HG03469 (cell line): ENCODE measurements around the gene CFAP61.

ENCODE experiments used
- ATAC-seq: cut with Tn5 transposase; IDR thresholded peaks from one replicate; pipeline ENCODE4 v1.9.1; 2021; ENCODE audit warnings: mild to moderate bottlenecking, moderate library complexity, moderate number of reproducible peaks; ENCODE audit not compliant: unreplicated experiment

The CFAP61 gene

DNA sequence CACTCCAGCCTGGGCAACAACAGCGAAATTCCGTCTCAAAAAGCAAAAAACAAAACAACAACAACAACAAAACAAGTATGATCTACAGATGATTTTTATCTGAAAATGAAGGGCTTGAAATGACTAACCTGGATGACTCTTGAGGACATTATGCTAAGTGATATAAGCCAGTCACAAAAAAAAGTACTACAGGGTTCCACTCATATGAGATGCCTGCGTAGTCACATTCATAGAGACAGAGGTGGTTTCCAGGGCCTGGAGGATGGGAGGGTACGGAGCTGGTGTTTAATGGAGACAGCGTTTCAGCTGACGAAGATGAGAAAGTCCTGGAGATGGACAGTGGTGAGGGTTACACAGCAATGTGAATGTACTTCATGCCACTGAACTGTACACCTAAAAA lies 307.3 kb downstream of the CFAP61 start:
- ATAC-seq, result no peak

DNA sequence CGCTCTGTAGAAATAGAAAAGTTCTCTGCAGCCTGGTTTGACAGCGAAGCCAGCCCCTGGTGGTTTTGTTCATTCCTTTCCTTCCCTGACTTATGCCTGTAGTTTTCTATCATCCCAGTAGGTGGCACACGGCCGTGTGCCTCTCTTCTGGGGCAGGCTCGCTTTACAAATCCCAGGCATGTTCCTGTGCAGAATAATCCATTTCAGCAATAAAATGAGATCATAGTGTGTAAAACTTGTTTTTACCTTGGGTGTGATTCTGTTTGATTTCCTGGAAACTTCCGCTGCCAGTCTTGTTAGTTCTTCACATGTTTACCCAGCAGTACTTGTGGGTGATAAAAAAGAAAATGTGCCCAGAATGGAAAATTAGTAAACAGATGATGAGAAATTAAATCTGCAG lies 308.1 kb downstream of the CFAP61 start:
- ATAC-seq, result no peak

DNA sequence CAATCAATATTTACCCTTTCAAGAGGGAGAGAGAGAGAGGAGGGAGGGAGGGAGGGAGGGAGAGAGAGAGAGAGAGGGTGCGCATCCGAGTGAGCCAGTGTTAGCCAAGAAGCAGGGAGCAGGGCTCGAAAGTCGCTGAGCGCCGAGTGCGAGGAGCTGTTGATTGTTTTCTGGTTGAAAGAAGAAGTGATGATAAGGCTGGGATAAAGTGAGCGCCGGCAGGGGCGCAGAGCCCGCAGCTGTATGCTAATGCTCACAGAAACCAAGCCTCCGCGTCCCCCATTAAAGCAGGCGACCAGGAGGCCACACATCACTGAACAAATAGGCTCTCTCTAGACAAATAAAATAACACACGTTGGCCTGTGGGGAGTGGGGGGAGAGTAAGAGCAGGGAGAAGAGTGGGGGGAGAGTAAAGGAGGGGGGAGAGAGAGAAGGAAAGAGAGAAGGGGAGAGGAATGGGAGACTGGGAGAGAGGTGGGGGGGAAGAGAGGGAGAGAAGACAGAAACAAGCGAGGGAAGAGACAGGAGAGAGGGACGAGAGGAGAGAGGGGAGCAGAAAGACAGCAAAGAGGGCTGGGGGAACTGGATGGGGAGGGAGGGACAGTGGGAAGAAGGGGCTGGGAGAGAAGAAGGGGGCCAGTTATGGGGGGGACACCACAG lies 310.6 kb downstream of the CFAP61 start:
- ATAC-seq, result no peak

DNA sequence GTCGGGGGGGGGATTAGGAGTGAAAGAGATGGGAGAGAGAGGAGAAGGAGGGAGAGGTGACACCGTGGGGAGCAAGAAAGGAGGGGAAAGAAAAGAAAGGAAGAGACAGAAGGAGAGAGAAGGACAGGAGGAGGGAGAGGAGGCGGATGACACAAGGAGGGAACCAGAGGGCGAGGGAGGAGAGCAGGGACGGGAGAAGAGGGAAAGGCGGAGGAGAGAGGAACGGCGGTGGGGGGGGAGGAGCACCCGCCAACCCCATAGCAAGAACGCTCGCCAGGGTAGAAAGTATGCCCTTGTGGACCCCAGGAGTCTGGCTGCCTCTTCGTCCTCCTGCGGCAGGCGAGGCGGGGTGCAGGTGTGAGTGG lies 311.1 kb downstream of the CFAP61 start:
- no peak for ATAC-seq

DNA sequence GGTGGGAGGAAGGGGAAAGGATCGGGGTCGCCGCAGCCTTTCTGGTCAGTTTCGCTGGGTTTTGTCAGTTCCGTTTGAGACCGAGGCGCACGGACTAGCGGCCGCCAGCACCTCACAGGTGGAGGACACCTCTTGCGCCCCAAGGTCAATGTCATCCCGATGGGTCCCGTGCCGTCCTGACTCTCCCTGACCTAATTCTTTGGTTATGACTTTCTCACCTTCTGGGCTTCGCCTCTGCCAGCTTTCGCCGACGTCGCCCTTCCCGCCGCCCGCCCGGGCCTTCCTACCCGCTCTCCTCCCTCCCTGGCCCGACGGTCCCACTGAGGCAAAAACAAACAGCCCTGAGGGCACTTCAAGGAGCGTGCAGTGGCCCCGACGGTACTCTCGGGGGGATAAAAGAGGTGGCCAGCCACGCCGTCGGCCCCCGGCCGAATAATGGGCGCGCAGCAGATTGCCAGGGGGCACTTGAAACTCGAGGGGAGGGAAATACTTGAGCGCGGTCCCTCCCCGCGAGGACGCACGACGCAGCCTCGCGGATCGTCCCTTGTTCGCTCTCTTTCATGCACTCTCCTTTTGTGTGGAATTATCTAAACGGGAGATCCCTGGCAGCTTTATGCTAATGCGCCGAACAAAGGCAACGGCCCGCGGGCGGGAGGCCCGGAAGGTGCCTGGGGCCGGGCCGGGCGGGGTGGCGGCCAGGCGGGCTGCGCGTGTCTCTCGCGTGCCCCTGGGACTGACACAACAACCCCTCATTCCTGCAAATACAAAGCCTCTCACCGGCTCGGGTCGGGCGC lies 311.7 kb downstream of the CFAP61 start:
- no peak for ATAC-seq

DNA sequence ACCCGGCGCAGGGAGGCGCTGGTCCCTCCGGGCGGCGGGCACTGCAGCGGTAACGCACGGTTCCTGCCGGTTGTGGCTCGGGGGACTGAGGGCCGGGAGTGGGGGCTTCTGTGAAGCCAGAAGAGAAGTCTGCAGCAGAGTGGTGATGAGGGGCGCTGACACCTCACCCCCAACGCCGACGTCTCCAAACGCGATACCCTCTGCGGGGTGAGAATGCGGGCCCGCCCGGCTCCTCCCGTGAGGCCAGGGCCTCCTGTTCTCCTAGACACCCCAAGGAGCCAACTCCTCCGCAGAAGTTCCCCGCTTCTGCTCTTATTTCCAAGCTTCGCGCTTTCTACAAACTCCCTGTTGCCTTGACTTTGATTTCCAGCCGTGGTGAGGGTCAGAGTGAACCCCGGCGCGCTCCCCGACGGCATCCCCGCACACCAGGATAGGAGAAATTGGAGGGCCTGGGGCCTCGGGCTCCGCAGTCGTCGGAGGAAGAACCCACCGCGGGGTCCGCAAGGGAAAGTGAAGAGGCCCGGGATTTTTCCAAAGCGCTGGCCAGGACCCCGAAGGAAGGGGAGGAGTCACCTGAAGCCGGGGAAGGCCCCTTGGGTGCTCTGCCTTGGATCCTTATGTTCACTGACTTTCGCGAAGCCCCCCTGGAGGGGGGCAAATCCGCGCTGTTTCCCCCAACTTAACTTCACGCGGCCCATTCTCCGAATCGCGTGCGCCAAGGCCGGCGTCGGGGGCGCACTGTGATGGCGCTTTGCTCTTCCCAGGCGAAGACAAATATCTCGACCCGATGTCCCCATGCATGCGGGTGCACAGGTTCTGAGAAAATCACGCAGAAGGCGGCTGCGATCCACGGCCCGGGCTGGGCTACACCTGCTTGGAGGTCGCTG lies 312.5 kb downstream of the CFAP61 start:
- no peak for ATAC-seq

DNA sequence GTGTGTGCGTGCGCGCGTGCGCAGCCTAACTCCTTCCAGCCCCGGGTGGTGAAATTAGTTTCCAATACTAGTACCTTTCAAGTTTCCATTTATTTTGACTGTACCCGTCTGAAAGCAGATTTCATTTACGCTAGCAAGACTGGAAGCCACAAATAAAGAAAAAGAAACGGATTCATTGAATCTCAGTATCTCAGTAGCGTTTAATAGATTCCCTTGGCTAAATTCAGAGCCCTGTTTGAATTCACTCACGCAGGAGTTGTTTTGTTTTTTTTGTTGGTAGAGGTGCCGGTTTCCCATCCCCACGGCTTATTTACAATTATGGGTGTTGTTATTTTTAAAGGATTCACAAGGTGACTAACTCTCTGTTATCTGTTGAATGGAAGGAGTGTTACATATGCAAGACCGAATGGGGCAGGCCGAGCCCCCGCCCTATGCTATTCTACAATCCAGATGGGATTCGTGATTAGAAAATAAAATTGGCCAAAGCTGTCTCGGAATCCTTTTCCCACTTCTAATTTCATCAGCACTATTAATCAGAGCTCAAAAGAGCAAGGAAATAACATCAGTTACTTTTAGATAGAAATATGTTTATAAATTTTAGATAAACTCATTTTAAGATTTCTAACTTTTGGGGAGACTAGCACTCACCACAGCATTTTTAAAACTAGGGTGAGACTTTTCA lies 313.3 kb downstream of the CFAP61 start:
- ATAC-seq, result no peak

DNA sequence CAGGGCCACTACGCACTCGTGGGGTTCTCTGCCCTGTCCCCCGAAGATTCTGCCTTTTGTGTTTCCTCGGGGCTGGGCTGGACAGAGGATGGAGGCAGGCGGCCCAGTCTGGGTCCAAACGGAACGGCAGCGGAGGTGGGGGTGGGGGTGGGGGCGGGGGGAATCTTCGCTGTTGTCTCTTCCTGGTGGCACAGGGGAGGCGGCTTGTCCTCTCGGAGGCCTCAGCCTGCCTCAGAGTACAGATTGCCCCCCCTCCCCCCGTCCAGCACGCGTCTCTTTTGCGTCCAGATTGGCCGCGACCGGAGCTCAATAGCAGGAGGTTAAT lies 314.2 kb downstream of the CFAP61 start:
- no peak for ATAC-seq

DNA sequence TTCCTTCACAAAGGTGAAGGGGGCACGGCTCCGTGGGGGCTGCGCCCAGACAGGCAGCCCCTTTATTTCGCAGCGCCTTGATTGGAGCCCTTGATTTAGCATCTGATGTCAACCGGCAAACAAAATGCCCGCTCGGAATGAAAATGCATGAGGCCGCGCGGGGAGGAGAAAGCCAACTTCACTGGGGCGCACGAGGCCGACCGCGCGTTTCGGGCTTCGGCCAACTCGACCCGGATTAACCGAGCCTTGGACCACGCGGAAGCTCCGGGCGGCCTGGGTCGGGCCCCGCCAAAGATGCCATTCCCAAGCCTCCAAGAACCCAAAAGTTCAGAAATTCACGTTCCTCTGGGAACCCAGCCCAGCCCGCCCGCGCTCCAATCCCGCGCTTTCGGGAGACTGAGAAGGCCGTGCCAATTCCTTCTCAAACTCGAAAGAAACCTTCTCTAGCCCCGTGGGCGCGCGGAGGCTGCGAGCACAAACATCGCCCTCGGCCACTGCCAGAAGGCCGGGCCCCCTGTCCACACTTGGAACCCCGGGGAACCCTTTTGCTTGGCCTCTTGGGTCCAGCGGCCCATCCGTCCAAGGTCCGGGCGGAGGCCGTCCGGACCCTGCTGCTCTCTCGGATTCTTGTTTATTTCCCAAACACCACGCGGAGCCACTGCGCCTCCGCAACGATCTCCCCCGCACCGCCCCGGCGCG lies 314.7 kb downstream of the CFAP61 start:
- ATAC-seq, result no peak

DNA sequence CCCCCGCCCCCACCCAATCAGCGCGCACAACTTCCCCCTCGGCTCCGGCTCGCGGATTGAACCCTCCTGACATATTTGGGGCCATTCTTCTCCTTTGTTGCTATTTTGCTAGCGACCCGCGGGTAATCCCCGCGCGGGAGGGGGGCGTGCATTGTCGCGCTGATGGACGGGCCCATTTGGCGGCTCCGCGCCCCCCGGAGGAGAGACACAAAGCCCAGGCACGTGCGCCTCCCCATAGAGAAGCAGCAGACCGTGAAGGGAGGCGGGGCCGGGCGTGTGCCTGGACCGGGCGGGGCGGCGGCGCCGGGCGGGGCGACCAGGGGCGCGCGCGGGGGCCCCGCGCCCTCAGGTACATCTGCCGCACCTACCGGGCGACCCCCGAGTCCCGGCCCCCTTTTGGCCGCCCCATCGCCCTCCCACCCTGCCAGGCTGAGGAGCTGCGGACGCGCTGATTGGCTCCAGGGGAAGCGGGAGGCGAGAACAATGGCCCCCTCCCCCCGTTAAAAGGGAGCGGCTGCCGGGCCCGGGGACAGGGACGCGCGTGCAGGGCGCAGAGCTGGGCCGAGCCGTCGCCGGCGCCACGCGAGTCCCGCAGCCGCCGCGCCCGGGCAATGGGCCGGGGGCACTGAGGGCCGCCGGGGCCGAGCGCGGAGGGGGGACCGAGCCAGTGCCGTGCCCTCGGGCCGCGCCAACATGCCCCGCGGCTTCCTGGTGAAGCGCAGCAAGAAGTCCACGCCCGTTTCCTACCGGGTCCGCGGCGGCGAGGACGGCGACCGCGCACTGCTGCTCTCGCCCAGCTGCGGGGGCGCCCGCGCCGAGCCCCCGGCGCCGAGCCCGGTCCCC lies 315.5 kb downstream of the CFAP61 start, which contains the start of gene INSM1:
Gene INSM1 (plus strand): TSS at position 530 of the 843 bp plus-strand sequence. CDS start 164 bp downstream, at position 694.
- ATAC-seq, result no peak

DNA sequence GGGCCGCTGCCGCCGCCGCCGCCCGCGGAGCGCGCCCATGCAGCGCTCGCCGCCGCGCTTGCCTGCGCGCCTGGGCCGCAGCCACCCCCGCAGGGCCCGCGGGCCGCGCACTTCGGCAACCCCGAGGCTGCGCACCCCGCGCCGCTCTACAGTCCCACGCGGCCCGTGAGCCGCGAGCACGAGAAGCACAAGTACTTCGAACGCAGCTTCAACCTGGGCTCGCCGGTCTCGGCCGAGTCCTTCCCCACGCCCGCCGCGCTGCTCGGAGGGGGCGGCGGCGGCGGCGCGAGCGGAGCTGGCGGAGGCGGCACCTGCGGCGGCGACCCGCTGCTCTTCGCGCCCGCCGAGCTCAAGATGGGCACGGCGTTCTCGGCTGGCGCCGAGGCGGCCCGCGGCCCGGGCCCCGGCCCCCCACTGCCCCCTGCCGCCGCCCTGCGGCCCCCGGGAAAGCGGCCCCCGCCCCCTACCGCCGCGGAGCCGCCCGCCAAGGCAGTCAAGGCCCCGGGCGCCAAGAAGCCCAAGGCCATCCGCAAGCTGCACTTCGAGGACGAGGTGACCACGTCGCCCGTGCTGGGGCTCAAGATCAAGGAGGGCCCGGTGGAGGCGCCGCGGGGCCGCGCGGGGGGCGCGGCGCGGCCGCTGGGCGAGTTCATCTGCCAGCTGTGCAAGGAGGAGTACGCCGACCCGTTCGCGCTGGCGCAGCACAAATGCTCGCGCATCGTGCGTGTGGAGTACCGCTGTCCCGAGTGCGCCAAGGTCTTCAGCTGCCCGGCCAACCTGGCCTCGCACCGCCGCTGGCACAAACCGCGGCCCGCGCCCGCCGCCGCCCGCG lies 316.3 kb downstream of the CFAP61 start:
- no peak for ATAC-seq

DNA sequence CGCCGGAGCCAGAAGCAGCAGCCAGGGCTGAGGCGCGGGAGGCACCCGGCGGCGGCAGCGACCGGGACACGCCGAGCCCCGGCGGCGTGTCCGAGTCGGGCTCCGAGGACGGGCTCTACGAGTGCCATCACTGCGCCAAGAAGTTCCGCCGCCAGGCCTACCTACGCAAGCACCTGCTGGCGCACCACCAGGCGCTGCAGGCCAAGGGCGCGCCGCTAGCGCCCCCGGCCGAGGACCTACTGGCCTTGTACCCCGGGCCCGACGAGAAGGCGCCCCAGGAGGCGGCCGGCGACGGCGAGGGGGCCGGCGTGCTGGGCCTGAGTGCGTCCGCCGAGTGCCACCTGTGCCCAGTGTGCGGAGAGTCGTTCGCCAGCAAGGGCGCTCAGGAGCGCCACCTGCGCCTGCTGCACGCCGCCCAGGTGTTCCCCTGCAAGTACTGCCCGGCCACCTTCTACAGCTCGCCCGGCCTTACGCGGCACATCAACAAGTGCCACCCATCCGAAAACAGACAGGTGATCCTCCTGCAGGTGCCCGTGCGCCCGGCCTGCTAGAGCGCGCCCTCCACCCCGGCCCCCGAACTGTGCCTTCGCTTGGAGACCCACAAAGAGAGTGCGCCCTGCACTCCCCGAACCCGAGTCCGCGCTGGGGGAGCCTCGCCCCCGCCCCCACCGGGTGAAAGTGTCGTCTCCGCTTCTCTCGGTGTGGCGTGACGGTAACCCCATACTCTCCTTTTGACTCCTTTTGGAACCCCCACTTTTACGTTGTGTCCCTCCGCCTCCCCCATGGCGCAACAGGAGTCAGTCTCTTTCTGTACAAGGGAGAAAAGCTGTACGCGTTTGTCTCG lies 317.1 kb downstream of the CFAP61 start:
- ATAC-seq, result no peak

DNA sequence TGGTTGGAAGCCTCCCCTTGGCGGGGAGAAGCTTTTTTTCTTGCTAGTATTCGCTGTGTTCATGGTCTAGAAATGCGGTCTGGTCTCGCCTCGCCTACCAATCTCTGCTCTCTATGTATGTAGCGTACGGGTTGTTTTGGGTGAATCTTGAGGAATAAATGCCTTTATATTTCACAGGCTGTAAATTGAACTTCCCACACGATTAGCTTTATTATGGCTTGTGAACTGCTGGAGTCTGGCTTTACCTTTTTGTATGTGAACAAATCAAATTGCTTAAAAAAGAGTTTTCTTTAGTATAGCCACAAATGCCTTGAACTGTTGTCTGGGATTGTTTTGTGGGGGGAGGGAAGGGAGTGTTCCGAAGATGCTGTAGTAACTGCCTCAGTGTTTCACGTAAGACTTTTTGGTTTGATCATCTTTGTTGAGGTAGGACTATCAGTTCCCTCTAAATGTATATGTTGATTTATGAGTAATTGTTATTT lies 317.8 kb downstream of the CFAP61 start:
- ATAC-seq, result no peak

DNA sequence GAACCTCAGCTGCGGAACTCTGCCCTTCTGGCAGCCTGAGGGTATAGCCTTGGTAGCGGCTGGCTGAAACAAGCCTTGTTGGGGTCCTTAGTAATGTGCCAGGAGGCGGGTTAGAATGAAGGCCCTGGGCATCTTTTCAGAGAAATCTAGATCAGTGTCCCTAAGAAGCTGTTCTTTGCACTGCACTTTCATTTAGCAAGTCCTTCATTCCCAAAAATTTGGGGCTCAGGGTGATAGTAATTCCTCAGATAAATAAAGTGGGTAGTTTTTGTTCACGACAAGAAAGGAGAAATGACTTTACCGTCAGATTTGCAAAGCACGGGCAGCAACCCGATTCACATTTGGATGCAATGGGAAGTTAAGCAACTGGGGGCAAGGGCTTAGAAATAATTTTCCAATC lies 318.8 kb downstream of the CFAP61 start:
- ATAC-seq, result no peak

DNA sequence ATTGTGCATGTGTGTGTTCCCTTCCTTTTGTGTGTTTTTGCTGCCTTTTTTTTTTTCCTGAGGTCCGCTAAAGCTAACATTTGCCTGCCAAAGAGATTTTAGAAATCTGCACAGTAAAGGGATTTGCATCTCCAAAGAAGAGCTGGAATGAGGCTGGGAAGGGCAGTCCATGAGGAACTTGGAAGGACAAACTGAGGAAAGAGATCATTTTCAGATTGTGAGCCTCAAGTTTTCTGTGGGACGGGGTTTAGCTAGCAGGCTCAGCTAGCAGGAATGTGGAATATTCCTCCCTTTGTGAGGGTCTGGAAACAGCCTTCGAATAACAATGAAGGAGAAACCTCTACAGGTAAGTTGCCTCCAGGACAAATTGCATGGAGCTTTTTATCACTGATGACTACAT lies 319.3 kb downstream of the CFAP61 start:
- no peak for ATAC-seq

DNA sequence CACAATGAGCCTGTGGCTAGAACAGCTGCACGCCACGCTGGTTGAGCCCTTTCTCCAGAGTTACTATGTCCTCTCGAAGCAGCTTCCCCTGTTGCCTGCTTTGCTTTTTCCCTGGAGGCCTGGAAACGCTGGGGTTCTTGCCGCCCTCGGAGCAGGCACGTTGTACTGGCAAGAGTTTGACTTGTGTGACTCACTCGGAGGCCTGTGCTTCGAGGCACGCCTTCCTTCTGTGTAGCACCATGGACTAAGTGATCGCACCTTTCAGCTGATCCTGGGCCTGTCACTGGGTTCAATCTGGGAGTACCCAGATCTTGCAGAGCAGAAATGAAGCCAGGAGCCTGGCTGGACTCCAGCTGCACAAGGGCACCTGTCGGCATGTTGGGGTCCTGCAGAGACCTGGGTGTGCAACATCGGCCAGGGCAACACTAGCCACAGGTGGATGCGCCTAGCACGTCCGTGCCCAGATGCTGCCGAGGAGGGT lies 320.8 kb downstream of the CFAP61 start:
- no peak for ATAC-seq

DNA sequence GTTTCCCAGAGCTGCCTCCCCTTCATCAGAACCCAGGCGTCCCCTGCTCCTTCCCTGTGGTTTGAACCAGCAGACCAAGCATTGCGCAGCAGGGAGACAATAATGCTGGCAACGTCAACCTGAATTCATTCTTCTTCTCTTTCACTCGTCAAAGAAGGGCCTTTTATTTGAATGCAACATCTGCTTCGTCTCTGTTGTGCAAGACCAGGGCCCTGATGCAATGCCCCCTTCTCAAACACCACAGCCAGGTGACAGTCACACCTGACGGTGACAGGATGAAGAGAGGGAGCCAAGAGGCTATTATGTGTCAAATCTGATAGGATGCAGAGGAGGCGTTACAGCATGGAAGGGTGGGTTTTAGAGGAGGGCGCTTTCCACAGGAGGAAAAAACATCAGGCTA lies 323.5 kb downstream of the CFAP61 start:
- ATAC-seq, result no peak

DNA sequence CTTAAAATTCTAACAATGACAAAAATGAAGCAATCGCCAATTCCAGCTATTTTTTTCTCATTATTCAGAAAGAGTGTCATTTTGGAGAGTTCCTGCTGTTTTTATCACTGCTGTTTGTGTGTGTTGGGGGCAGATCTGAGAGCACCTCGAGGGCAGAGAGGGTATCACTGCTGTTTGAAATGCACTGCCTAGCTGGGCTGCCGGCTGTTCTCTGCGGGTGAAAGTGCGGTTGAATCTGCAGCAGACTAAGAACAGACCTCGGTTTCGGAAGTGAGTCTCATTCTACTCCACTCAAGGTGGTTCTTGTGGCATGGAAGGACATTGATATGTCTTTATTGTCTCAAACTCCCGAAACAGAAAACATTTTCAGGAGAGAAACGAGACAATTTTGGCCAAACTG lies 333.9 kb downstream of the CFAP61 start:
- no peak for ATAC-seq
